CD14-positive monocyte (primary cell): Measurements from ENCODE around the gene KLF15. TPM values are rescaled to one million over a fixed set of nuclear protein-coding genes. Genes with fewer than 3 reads are reported as not detected.

Experiments used
- DNase-seq, 3 donors: peaks; one replicate each; pipeline ENCODE4 v3.0.0-alpha.2; 2011 to 2022
- H2AFZ ChIP-seq: 2 replicates; pipeline ENCODE4 v1.6.0; 2012; ENCODE audit warnings: mild to moderate bottlenecking, low read depth, low read length, inconsistent platforms; ENCODE audit not compliant: insufficient read depth, poor library complexity, severe bottlenecking
- H3K27ac ChIP-seq, 2 donors: 1 replicate in 1 of 2; 2 replicates in 1 of 2; pipeline ENCODE4 v1.5.1; 2012 to 2013; ENCODE audit warnings: low read length in 2 of 2, control low read depth in 1 of 2, inconsistent platforms in 1 of 2, low read depth in 1 of 2, mild to moderate bottlenecking in 1 of 2
- H3K27me3 ChIP-seq, 2 donors: one replicate each; pipeline versions ENCODE4 v1.6.0 to v1.6.1; 2011 to 2013; ENCODE audit warnings: low read length in 2 of 2; ENCODE audit not compliant: control insufficient read depth in 2 of 2, insufficient read depth in 2 of 2
- H3K36me3 ChIP-seq, 2 donors: replicated peaks in 1 of 2; 1 replicate in 1 of 2; 2 replicates in 1 of 2; pipeline versions ENCODE4 v1.5.1 to v1.6.1; 2012 to 2013; ENCODE audit warnings: low read length in 2 of 2, control low read depth in 1 of 2, inconsistent platforms in 1 of 2, mild to moderate bottlenecking in 1 of 2; ENCODE audit not compliant: insufficient read depth in 2 of 2, control insufficient read depth in 1 of 2
- H3K4me1 ChIP-seq, 2 donors: 1 replicate in 1 of 2; 2 replicates in 1 of 2; pipeline versions ENCODE4 v1.5.1 to v1.6.1; 2012 to 2013; ENCODE audit warnings: low read length in 2 of 2, control low read depth in 1 of 2, inconsistent platforms in 1 of 2, mild to moderate bottlenecking in 1 of 2, moderate library complexity in 1 of 2; ENCODE audit not compliant: insufficient read depth in 2 of 2, control insufficient read depth in 1 of 2
- H3K4me2 ChIP-seq: replicated peaks from 2 replicates; pipeline ENCODE3; 2012; ENCODE audit warnings: low read length, moderate library complexity, mild to moderate bottlenecking; ENCODE audit not compliant: poor library complexity, severe bottlenecking; ENCODE audit errors: extremely low read depth
- H3K4me3 ChIP-seq, 3 experiments: fragments of 200-600 bp in 1 of 3; sonication (generic) in 1 of 3; replicated peaks in 1 of 3; 1 replicate in 2 of 3; 2 replicates in 1 of 3; pipeline ENCODE4 v1.5.1; 2011 to 2013; ENCODE audit warnings: low read length in 3 of 3, mild to moderate bottlenecking in 3 of 3, control low read depth in 2 of 3, low read depth in 2 of 3, inconsistent platforms in 1 of 3, moderate library complexity in 1 of 3
- H3K79me2 ChIP-seq: 2 replicates; pipeline ENCODE4 v1.6.0; 2012; ENCODE audit warnings: mild to moderate bottlenecking, control low read depth, inconsistent platforms, low read length, moderate library complexity; ENCODE audit not compliant: insufficient read depth
- H3K9ac ChIP-seq: 2 replicates; pipeline ENCODE4 v1.6.0; 2017; ENCODE audit warnings: low read length, mild to moderate bottlenecking; ENCODE audit not compliant: insufficient read depth, poor library complexity, severe bottlenecking
- H3K9me3 ChIP-seq, 2 donors: replicated peaks in 1 of 2; 1 replicate in 1 of 2; 2 replicates in 1 of 2; pipeline versions ENCODE4 v1.5.1 to v1.6.1; 2012 to 2013; ENCODE audit warnings: low read length in 2 of 2, control low read depth in 1 of 2; ENCODE audit not compliant: control insufficient read depth in 1 of 2, insufficient read depth in 1 of 2
- H4K20me1 ChIP-seq: 2 replicates; pipeline ENCODE4 v1.6.0; 2012; ENCODE audit warnings: mild to moderate bottlenecking, low read length, control low read depth, moderate library complexity; ENCODE audit not compliant: insufficient read depth
- H3K27ac Mint-ChIP-seq, 7 donors: one replicate each; pipeline ENCODE4 v1.8.0; 2020; ENCODE audit warnings: mild to moderate bottlenecking in 7 of 7, mixed read lengths in 7 of 7, moderate library complexity in 6 of 7, inconsistent platforms in 2 of 7
- H3K27me3 Mint-ChIP-seq, 3 donors: one replicate each; pipeline ENCODE4 v1.8.0; 2021 to 2022; ENCODE audit warnings: low read depth in 3 of 3, mild to moderate bottlenecking in 3 of 3, mixed read lengths in 3 of 3, moderate library complexity in 3 of 3, inconsistent platforms in 1 of 3
- H3K36me3 Mint-ChIP-seq, 2 donors: one replicate each; pipeline ENCODE4 v1.8.0; 2020; ENCODE audit warnings: mixed read lengths in 2 of 2, inconsistent platforms in 1 of 2, mild to moderate bottlenecking in 1 of 2
- H3K4me1 Mint-ChIP-seq: one replicate; pipeline ENCODE4 v1.8.0; 2020; ENCODE audit warnings: mild to moderate bottlenecking, mixed read lengths
- H3K4me3 Mint-ChIP-seq, 2 donors: one replicate each; pipeline ENCODE4 v1.8.0; 2020; ENCODE audit warnings: mild to moderate bottlenecking in 2 of 2, mixed read lengths in 2 of 2, moderate library complexity in 1 of 2
- H3K9me3 Mint-ChIP-seq, 7 donors: one replicate each; pipeline ENCODE4 v1.8.0; 2020 to 2022; ENCODE audit warnings: mixed read lengths in 7 of 7, mild to moderate bottlenecking in 6 of 7, moderate library complexity in 6 of 7, inconsistent platforms in 2 of 7
- CTCF ChIP-seq: fragments of 200-600 bp; IDR thresholded peaks from one replicate; pipeline ENCODE4 v1.8.0; 2022; ENCODE audit warnings: antibody characterized with exemption, mild to moderate bottlenecking
- WGBS: methylation state at CpG from one replicate; pipeline ENCODE4 v1.1.5; 2013; ENCODE audit warnings: missing lambda C conversion rate; ENCODE audit not compliant: insufficient coverage; 5-methylcytosine and 5-hydroxymethylcytosine counted together
- intact Hi-C, 2 donors: fragments of 100-400 bp; cut with micrococcal nuclease; formaldehyde crosslinking; loops; one replicate each; pipeline versions ENCODE4 v1.15.0 to v1.15.1; 2023
- polyA plus RNA-seq, 3 donors: library from polyadenylated mRNA; depleted of rRNA in 1 of 3; unstranded in 2 of 3; stranded (reverse) in 1 of 3; fragments of 300-500 nt in 2 of 3; fragments of >200 nt in 1 of 3; fragmentation: Illumina TruSeq in 2 of 3; gene quantifications; 1 replicate in 2 of 3; 2 replicates in 1 of 3; pipeline ENCODE4 v1.2.3, GENCODE V29; 2012 to 2021

Gene KLF15
- polyA plus RNA-seq, 3 donors, result not detected

- WGBS, result 98% methylated on average over 5 of the region's 7 CpGs
- Histone ChIP-seq H3K27me3 (no peaks in the 10 kb centered on the region), H2AFZ (no peak overlapping the region), H3K9me3 (no peaks in the 10 kb centered on the region), H3K79me2 (no peaks in the 10 kb centered on the region), H3K4me3 (no peak overlapping the region), H3K4me2 (no peak overlapping the region), H3K9ac (no peak overlapping the region), H3K4me1 (no peaks in the 10 kb centered on the region), H3K27ac (no peak overlapping the region), H3K36me3 (no peaks in the 10 kb centered on the region), H4K20me1 (no peaks in the 10 kb centered on the region)
- Mint-ChIP-seq H3K27me3 (peaks cover 2 to 5% (median 2%) of the 10 kb centered on the region in 3 donors), H3K9me3 (peaks cover 0 to 3% (median 0%) of the 10 kb centered on the region in 7 donors), H3K4me3 (no peak overlapping the region), H3K36me3 (no peaks in the 10 kb centered on the region), H3K27ac (peak overlapping the region in 1 of 7 donors; percentile 6), H3K4me1 (peaks cover 2% of the 10 kb centered on the region)
- intact Hi-C loops, result no loop called here
- no peak for DNase-seq
- TF ChIP-seq CTCF, result no peak
Measured at GRCh38 chr3:126370606-126371005, 13.4 kb upstream of the KLF15 start.

DNA sequence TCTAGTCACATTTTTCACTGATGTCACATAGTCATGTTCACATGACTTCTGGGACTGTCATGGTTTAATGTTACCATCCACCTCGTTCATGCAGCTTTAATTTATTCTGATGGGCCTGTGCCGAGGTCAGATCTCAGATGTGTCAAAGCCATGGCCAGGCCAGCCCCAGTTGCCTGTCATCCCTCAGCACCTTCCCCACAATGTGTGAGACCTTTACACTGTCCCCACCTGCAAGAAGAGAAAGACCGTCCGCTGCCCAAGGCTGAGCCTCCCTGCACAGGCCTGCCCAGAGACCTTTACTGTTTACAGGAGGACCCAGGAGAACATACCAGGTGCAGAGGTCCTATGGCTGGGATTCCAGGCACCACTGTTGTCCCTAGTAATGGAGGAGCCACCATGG, 12.8 kb upstream of the KLF15 start:
- H3K27ac Mint-ChIP-seq, result no peak overlapping the region
- no peak overlapping the region for H3K4me3 Mint-ChIP-seq
- H3K4me1 Mint-ChIP-seq, result peaks cover 2% of the 10 kb centered on the region
- no peak for DNase-seq
- no peaks in the 10 kb centered on the region for H3K4me1 ChIP-seq
- no peak for TF ChIP-seq CTCF
- H3K9me3 ChIP-seq, result no peaks in the 10 kb centered on the region
- H3K27me3 ChIP-seq, result no peaks in the 10 kb centered on the region
- H3K9ac ChIP-seq, result no peak overlapping the region
- no peaks in the 10 kb centered on the region for H3K79me2 ChIP-seq
- no peak overlapping the region for H3K27ac ChIP-seq
- H3K9me3 Mint-ChIP-seq, result peaks cover 0 to 3% (median 0%) of the 10 kb centered on the region in 7 donors
- H3K4me3 ChIP-seq, result no peak overlapping the region
- intact Hi-C loops, result no loop called here
- H3K36me3 ChIP-seq, result no peaks in the 10 kb centered on the region
- H2AFZ ChIP-seq, result no peak overlapping the region
- H3K36me3 Mint-ChIP-seq, result no peaks in the 10 kb centered on the region
- no peaks in the 10 kb centered on the region for H4K20me1 ChIP-seq
- no peak overlapping the region for H3K4me2 ChIP-seq
- peaks cover 2 to 5% (median 2%) of the 10 kb centered on the region in 3 donors for H3K27me3 Mint-ChIP-seq
- WGBS, result 74% methylated on average over 3 of the region's 4 CpGs
